Ishikawa (cell line): ENCODE results near the gene SMPD1.

Experiments
- CREB1 ChIP-seq: IDR thresholded peaks from 2 replicates; pipeline ENCODE4 v1.6.1; 2012; ENCODE audit warnings: low read depth
- EP300 ChIP-seq: IDR thresholded peaks from 2 replicates; pipeline ENCODE4 v1.6.1; 2012; ENCODE audit warnings: borderline replicate concordance
- RAD21 ChIP-seq: IDR thresholded peaks from 2 replicates; pipeline ENCODE4 v1.6.1; 2012; ENCODE audit warnings: low read depth

DNA sequence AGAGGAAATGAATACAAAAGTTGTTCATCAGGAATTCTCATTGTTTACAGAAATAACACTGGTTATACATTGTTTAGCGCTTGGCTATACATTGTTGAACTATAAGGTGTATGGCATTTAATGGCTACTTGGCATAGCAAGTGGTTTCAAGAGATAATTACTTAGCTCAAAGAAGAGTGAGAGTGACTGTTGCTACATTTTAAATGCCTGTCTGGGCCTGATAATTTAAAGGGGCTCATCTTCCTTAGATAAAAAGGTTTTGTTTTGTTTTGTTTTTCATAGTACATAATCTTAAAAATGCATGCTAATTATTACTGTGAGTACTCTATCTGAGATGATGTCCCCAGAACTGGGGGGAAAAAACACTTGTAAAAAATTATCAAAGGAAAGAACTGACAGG, 1.5 kb upstream of the SMPD1 start:
- no peak for TF ChIP-seq RAD21
- TF ChIP-seq CREB1, result no peak
- no peak for TF ChIP-seq EP300
